MM.1S (cell line): ENCODE measurements around the gene SCUBE3.

ENCODE experiments used
- DNase-seq: peaks from one replicate; pipeline ENCODE4 v3.0.0-alpha.2; 2015
- H2AFZ ChIP-seq: fragments of 300-600 bp; sonication (generic); 2 replicates; pipeline ENCODE4 v1.6.0; 2016; ENCODE audit warnings: antibody characterized with exemption, low read length
- H3F3A ChIP-seq: fragments of 300-600 bp; sonication (generic); 2 replicates; pipeline ENCODE4 v1.6.1; 2016; ENCODE audit warnings: mild to moderate bottlenecking, antibody characterized with exemption, low read length, moderate library complexity, mixed read lengths; ENCODE audit not compliant: insufficient read depth
- H3K27ac ChIP-seq: fragments of 300-600 bp; sonication (generic); 2 replicates; pipeline ENCODE4 v1.5.1; 2016; ENCODE audit warnings: mild to moderate bottlenecking, low read length
- H3K27me3 ChIP-seq: fragments of 300-600 bp; sonication (generic); replicated peaks from 2 replicates; pipeline ENCODE4 v1.6.0; 2016; ENCODE audit warnings: low read length; ENCODE audit not compliant: insufficient read depth
- H3K36me3 ChIP-seq: fragments of 300-600 bp; sonication (generic); replicated peaks from 2 replicates; pipeline ENCODE4 v1.6.1; 2016; ENCODE audit warnings: mild to moderate bottlenecking, low read length, mixed read lengths; ENCODE audit not compliant: insufficient read depth
- H3K4me1 ChIP-seq: fragments of 300-600 bp; sonication (generic); 2 replicates; pipeline ENCODE4 v1.6.1; 2016; ENCODE audit warnings: low read length, mixed read lengths
- H3K4me2 ChIP-seq: fragments of 300-600 bp; sonication (generic); 2 replicates; pipeline ENCODE4 v1.6.0; 2016; ENCODE audit warnings: low read depth, low read length
- H3K4me3 ChIP-seq: fragments of 300-600 bp; sonication (generic); 2 replicates; pipeline ENCODE4 v1.5.1; 2016; ENCODE audit warnings: low read length, mixed read lengths
- H3K79me2 ChIP-seq: fragments of 300-600 bp; sonication (generic); 2 replicates; pipeline ENCODE4 v1.6.1; 2016; ENCODE audit warnings: mixed run types, low read length, mixed read lengths
- H3K9ac ChIP-seq: fragments of 300-600 bp; sonication (generic); 2 replicates; pipeline ENCODE4 v1.6.1; 2016; ENCODE audit warnings: low read length, mixed read lengths
- H3K9me2 ChIP-seq: fragments of 300-600 bp; sonication (generic); replicated peaks from 2 replicates; pipeline ENCODE4 v1.6.1; 2016; ENCODE audit warnings: mild to moderate bottlenecking, low read length, mixed read lengths; ENCODE audit not compliant: insufficient read depth
- H3K9me3 ChIP-seq: fragments of 300-600 bp; sonication (generic); replicated peaks from 2 replicates; pipeline ENCODE4 v1.6.1; 2016; ENCODE audit warnings: mild to moderate bottlenecking, low read length, mixed read lengths; ENCODE audit not compliant: insufficient read depth
- H4K20me1 ChIP-seq: fragments of 300-600 bp; sonication (generic); 2 replicates; pipeline ENCODE4 v1.6.1; 2016; ENCODE audit warnings: mild to moderate bottlenecking, low read length, moderate library complexity, mixed read lengths; ENCODE audit not compliant: insufficient read depth
- CTCF ChIP-seq: fragments of 300-600 bp; sonication (generic); IDR thresholded peaks from 2 replicates; pipeline ENCODE4 v1.5.1; 2016; ENCODE audit warnings: antibody characterized with exemption, low read length, mixed read lengths
- EZH2 ChIP-seq: fragments of 300-600 bp; sonication (generic); optimal IDR thresholded peaks from 2 replicates; pipeline ENCODE3; 2017; ENCODE audit warnings: low read depth, mild to moderate bottlenecking, antibody characterized with exemption, low read length, mixed read lengths
- EZH2phosphoT487 ChIP-seq: fragments of 300-600 bp; sonication (generic); IDR thresholded peaks from 2 replicates; pipeline ENCODE4 v1.6.1; 2018; ENCODE audit warnings: antibody characterized with exemption, low read length

Gene SCUBE3

GRCh38 chr6:35209081-35209480 lies 4.7 kb upstream of the SCUBE3 start:
- Histone ChIP-seq H3K36me3 (no peaks in the 10 kb centered on the region), H3K9ac (no peak overlapping the region), H3K27me3 (no peaks in the 10 kb centered on the region), H3K4me3 (no peak overlapping the region), H3K4me2 (peak overlapping the region; percentile 29), H3K27ac (peak overlapping the region; percentile 21; the same call in 1 of the 2 replicates), H3K4me1 (peaks cover 26% of the 10 kb centered on the region), H3K79me2 (no peaks in the 10 kb centered on the region), H4K20me1 (no peaks in the 10 kb centered on the region), H3F3A (peaks cover 5% of the 10 kb centered on the region), H2AFZ (no peak overlapping the region), H3K9me2 (no peaks in the 10 kb centered on the region), H3K9me3 (no peaks in the 10 kb centered on the region)
- DNase-seq = peak; percentile 59
- TF ChIP-seq CTCF (no peak), EZH2phosphoT487 (no peak), EZH2 (no peak)

- TF ChIP-seq CTCF (no peak), EZH2 (no peak), EZH2phosphoT487 (no peak)
- H2AFZ ChIP-seq = no peak overlapping the region
- H3K79me2 ChIP-seq = no peaks in the 10 kb centered on the region
- peak overlapping the region; percentile 29 for H3K4me2 ChIP-seq
- DNase-seq = no peak
- H4K20me1 ChIP-seq = no peaks in the 10 kb centered on the region
- no peaks in the 10 kb centered on the region for H3K36me3 ChIP-seq
- H3F3A ChIP-seq = peaks cover 5% of the 10 kb centered on the region
- H3K4me1 ChIP-seq = peaks cover 28% of the 10 kb centered on the region
- peak overlapping the region; percentile 21; the same call in 1 of the 2 replicates for H3K27ac ChIP-seq
- H3K9me3 ChIP-seq = no peaks in the 10 kb centered on the region
- H3K4me3 ChIP-seq = no peak overlapping the region
- no peaks in the 10 kb centered on the region for H3K9me2 ChIP-seq
- H3K9ac ChIP-seq = no peak overlapping the region
- H3K27me3 ChIP-seq = peaks cover 5% of the 10 kb centered on the region
Measured at GRCh38 chr6:35209622-35210247, 4.0 kb upstream of the SCUBE3 start.

- Histone ChIP-seq H3K79me2 (no peaks in the 10 kb centered on the region), H3K36me3 (no peaks in the 10 kb centered on the region), H3K4me3 (no peak overlapping the region; the same call in 1 of the 2 replicates), H3K4me2 (peak overlapping the region; percentile 96; the same call in 1 of the 2 replicates), H3K4me1 (peaks cover 26% of the 10 kb centered on the region), H3K27ac (no peak overlapping the region), H2AFZ (no peak overlapping the region), H3K9me3 (no peaks in the 10 kb centered on the region), H4K20me1 (no peaks in the 10 kb centered on the region), H3K27me3 (peaks cover 18% of the 10 kb centered on the region), H3F3A (peaks cover 5% of the 10 kb centered on the region), H3K9me2 (no peaks in the 10 kb centered on the region), H3K9ac (no peak overlapping the region)
- DNase-seq = no peak
- TF ChIP-seq EZH2phosphoT487 = no peak
- no peak for TF ChIP-seq EZH2
- TF ChIP-seq CTCF = no peak
Measured at GRCh38 chr6:35213298-35213791, 411 bp upstream of the SCUBE3 start.
